Esophagus muscularis mucosa (tissue), 4 donors: ENCODE measurements around the gene AADACL2. TPM values are rescaled to one million over a fixed set of nuclear protein-coding genes. Genes with fewer than 3 reads are reported as not detected.

ENCODE experiments used
- DNase-seq: peaks from one replicate; pipeline ENCODE4 v3.0.0-alpha.2; 2017; ENCODE audit errors: extremely low spot score
- H3K27ac ChIP-seq, 4 donors: fragments of 200-600 bp; sonication (generic); replicated peaks in 1 of 4; 1 replicate in 3 of 4; 2 replicates in 1 of 4; pipeline ENCODE4 v1.5.1; 2016 to 2019; ENCODE audit warnings: mild to moderate bottlenecking in 1 of 4
- H3K27me3 ChIP-seq, 4 donors: fragments of 200-600 bp; sonication (generic); one replicate each; pipeline versions ENCODE4 v1.5.1 to v1.6.0; 2016 to 2019
- H3K36me3 ChIP-seq, 4 donors: fragments of 200-600 bp; sonication (generic); one replicate each; pipeline ENCODE4 v1.5.1; 2016 to 2019
- H3K4me1 ChIP-seq, 4 donors: fragments of 200-600 bp; sonication (generic); one replicate each; pipeline ENCODE4 v1.5.1; 2016 to 2019
- H3K4me3 ChIP-seq, 4 donors: fragments of 200-600 bp; sonication (generic); 1 replicate in 2 of 4; 2 replicates in 2 of 4; pipeline ENCODE4 v1.5.1; 2016 to 2019; ENCODE audit warnings: mild to moderate bottlenecking in 4 of 4, moderate library complexity in 1 of 4
- H3K9me3 ChIP-seq, 4 donors: fragments of 200-600 bp; sonication (generic); 1 replicate in 3 of 4; 2 replicates in 1 of 4; pipeline ENCODE4 v1.5.1; 2016 to 2019
- EP300 ChIP-seq: sonication (generic); formaldehyde crosslinking; IDR thresholded peaks from one replicate; pipeline ENCODE4 v1.6.1; 2017; ENCODE audit warnings: antibody characterized with exemption
- POLR2A ChIP-seq: fragments of 450-650 bp; IDR thresholded peaks from one replicate; pipeline ENCODE4 v1.6.1; 2017; ENCODE audit warnings: antibody characterized with exemption, moderate library complexity, mild to moderate bottlenecking, low read depth
- POLR2AphosphoS5 ChIP-seq, 2 donors: sonication (generic); formaldehyde crosslinking; IDR thresholded peaks; one replicate each; pipeline ENCODE4 v1.6.1; 2017; ENCODE audit warnings: antibody characterized with exemption in 2 of 2
- WGBS: methylation state at CpG from one replicate; pipeline ENCODE4 v1.1.5; 2018; 5-methylcytosine and 5-hydroxymethylcytosine counted together
- intact Hi-C: fragments of 100-400 bp; cut with DNase I; formaldehyde crosslinking; loops from one replicate; pipeline ENCODE4 v1.15.1; 2023
- total RNA-seq, 4 donors: library from RNA; depleted of rRNA; stranded (reverse); fragments of >200 nt; gene quantifications; one replicate each; pipeline versions ENCODE4 v1.1.0 to v1.2.1, GENCODE V29; 2016
- TF ChIP-seq, protein P1 (sequence below), 3 experiments: fragments of 200-600 bp in 2 of 3; fragments of 450-650 bp in 1 of 3; sonication (generic) in 2 of 3; IDR thresholded peaks; one replicate each; pipeline ENCODE4 v1.5.1; 2017 to 2019; ENCODE audit warnings: antibody characterized with exemption in 3 of 3, mild to moderate bottlenecking in 2 of 3, moderate library complexity in 1 of 3

The AADACL2 gene
- total RNA-seq, 4 donors from 2014 or later, result 0.17 to 0.33 (median 0.26) TPM; not detected in 1

DNA sequence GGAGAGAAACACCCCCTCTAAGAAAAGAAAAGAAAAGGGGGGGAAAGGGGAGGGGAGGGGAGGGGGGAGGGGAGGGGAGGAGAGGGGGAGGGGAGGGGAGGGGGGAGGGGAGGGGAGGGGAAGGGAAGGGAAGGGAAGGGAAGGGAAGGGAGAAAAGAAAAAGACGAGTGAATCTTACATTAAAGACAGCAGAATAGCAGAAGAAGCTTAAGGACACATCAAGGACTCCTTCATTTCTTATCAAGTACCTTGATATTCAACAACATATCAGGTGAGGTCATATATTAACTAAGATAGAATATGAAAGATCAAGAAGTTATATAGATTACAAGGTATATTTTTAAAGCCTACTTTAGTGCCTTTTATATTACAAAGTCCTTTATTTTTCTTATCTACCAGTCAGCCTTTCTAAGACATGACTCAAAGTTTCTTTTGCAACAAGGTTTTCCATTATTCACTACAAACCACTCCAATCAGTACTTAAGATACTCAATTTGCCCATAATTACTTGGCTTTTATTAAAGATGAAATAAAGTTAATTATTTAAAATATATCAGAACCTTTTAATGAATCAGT lies 62.5 kb downstream of the AADACL2 start:
- no peak overlapping the region for H3K4me3 ChIP-seq
- H3K36me3 ChIP-seq, result no peaks in the 10 kb centered on the region
- TF ChIP-seq, protein P1, sequence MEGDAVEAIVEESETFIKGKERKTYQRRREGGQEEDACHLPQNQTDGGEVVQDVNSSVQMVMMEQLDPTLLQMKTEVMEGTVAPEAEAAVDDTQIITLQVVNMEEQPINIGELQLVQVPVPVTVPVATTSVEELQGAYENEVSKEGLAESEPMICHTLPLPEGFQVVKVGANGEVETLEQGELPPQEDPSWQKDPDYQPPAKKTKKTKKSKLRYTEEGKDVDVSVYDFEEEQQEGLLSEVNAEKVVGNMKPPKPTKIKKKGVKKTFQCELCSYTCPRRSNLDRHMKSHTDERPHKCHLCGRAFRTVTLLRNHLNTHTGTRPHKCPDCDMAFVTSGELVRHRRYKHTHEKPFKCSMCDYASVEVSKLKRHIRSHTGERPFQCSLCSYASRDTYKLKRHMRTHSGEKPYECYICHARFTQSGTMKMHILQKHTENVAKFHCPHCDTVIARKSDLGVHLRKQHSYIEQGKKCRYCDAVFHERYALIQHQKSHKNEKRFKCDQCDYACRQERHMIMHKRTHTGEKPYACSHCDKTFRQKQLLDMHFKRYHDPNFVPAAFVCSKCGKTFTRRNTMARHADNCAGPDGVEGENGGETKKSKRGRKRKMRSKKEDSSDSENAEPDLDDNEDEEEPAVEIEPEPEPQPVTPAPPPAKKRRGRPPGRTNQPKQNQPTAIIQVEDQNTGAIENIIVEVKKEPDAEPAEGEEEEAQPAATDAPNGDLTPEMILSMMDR (IDR thresholded peaks at IDR 0.05), result no peak
- TF ChIP-seq POLR2AphosphoS5 (IDR thresholded peaks at IDR 0.05) (no peak), POLR2A (no peak)
- no peaks in the 10 kb centered on the region for H3K27me3 ChIP-seq
- intact Hi-C loops, result no loop called here
- no peaks in the 10 kb centered on the region for H3K9me3 ChIP-seq
- no peak overlapping the region for H3K27ac ChIP-seq
- no peaks in the 10 kb centered on the region for H3K4me1 ChIP-seq
- no peak for DNase-seq
- WGBS, result 67% methylated on average over 1 of the region's 1 CpG

DNA sequence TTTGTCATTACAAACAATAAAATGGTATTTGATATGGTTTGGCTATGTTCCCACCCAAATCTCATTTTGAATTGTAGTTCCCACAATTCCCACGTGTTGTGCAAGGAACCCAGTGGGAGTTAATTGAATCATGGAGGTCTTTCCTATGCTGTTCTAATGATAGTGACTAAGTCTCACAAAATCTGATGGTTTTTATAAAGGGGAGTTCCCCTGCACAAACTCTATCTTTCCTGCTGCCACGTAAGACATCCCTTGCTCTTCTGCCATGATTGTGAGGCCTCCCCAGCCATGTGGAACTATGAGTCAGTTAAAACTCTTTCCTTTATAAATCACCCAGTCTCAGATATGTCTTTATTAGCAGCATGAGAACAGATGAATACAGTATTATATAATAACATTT lies 64.7 kb downstream of the AADACL2 start:
- TF ChIP-seq EP300, result no peak
- TF ChIP-seq, protein P1 (IDR thresholded peaks at IDR 0.05), result no peak
- TF ChIP-seq POLR2AphosphoS5 (IDR thresholded peaks at IDR 0.05), result no peak
- TF ChIP-seq POLR2A, result no peak
- intact Hi-C loops, result no loop called here
- WGBS, result 74% methylated on average over 2 of the region's 2 CpGs
- no peak overlapping the region for H3K4me3 ChIP-seq
- H3K4me1 ChIP-seq, result no peaks in the 10 kb centered on the region
- no peaks in the 10 kb centered on the region for H3K9me3 ChIP-seq
- H3K27me3 ChIP-seq, result no peaks in the 10 kb centered on the region
- no peak overlapping the region for H3K27ac ChIP-seq
- no peak for DNase-seq
- no peaks in the 10 kb centered on the region for H3K36me3 ChIP-seq

DNA sequence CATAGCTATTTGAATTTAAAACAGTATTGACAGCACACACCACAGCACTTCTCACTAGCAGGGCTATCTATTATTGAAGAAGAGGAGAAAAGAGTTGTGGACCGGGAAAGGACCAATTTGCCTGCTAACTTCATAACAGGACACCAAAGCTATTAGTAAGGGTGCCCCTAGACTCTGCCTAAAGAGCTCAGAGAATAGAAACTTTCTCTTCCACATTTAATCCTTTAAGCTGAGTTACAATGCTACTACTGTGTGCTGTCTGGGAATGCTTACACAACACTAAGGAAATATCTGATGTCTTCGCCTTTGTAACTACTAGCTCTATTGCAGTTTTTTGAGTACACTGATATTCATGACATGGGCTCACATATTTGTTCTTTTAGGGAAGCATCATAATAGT lies 66.7 kb downstream of the AADACL2 start:
- no peak for DNase-seq
- intact Hi-C loops, result no loop called here
- no peaks in the 10 kb centered on the region for H3K9me3 ChIP-seq
- H3K27ac ChIP-seq, result no peak overlapping the region
- no peak overlapping the region for H3K4me3 ChIP-seq
- H3K36me3 ChIP-seq, result no peaks in the 10 kb centered on the region
- H3K27me3 ChIP-seq, result no peaks in the 10 kb centered on the region
- 79% methylated on average over 2 of the region's 2 CpGs for WGBS
- peaks cover 0 to 10% (median 4%) of the 10 kb centered on the region in 4 donors for H3K4me1 ChIP-seq
- TF ChIP-seq EP300 (no peak), POLR2AphosphoS5 (IDR thresholded peaks at IDR 0.05) (no peak), POLR2A (no peak)
- TF ChIP-seq, protein P1 (IDR thresholded peaks at IDR 0.05), result no peak

DNA sequence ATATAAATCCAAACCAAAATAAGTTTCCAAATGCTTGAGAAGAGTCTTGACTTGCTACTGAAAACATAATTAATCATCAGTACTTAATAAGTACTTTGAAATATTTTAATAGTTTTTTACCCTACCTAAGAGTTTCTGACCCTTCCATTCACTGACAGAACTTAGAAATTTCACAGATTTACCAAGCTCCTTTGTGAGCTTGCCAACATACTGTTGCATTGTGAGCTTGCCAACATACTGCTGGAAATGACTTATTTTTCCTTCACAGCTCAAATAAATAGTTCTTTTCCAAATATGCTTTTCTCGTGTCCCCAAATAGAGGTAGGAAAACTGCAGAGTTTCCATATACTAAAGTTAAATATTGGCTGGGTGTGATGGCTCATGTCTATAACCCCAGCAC lies 70.5 kb downstream of the AADACL2 start:
- Histone ChIP-seq H3K27me3 (no peaks in the 10 kb centered on the region), H3K4me3 (no peak overlapping the region), H3K4me1 (peaks cover 0 to 10% (median 4%) of the 10 kb centered on the region in 4 donors), H3K36me3 (no peaks in the 10 kb centered on the region), H3K9me3 (peaks cover 0 to 4% (median 0%) of the 10 kb centered on the region in 4 donors), H3K27ac (no peak overlapping the region)
- no peak for TF ChIP-seq POLR2AphosphoS5 (IDR thresholded peaks at IDR 0.05)
- TF ChIP-seq, protein P1 (IDR thresholded peaks at IDR 0.05), result no peak
- TF ChIP-seq POLR2A, result no peak
- TF ChIP-seq EP300, result no peak
- WGBS, result 19% methylated on average over 1 of the region's 1 CpG
- intact Hi-C loops, result no loop called here
- DNase-seq, result no peak

DNA sequence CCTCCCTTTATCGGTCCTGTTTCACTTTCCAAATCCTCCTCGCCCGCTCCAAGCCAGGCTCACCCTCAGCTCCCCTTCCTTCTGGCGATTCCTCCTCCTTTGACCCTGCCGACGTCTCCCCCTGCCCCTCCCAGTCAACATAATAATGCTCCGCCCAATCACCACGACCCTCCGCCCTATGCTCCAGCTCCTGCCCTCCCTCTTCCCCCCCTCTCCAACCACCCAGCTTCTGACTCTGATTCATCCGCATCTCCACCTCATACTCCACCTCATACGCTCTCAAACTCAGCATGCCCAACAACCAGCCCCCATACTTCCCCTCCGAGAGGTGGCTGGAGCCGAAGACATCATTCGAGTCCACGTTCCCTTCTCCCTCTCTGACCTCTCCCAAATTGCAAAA lies 73.1 kb downstream of the AADACL2 start:
- Histone ChIP-seq H3K4me3 (no peak overlapping the region), H3K36me3 (no peaks in the 10 kb centered on the region), H3K4me1 (peaks cover 0 to 10% (median 4%) of the 10 kb centered on the region in 4 donors), H3K27ac (no peak overlapping the region), H3K27me3 (no peaks in the 10 kb centered on the region), H3K9me3 (peaks cover 0 to 10% (median 0%) of the 10 kb centered on the region in 4 donors)
- no peak for DNase-seq
- 89% methylated on average over 15 of the region's 15 CpGs for WGBS
- intact Hi-C loops, result no loop called here
- TF ChIP-seq, protein P1 (IDR thresholded peaks at IDR 0.05), result no peak
- TF ChIP-seq POLR2A, result no peak
- no peak for TF ChIP-seq POLR2AphosphoS5 (IDR thresholded peaks at IDR 0.05)
- TF ChIP-seq EP300, result no peak
